Activated CD4-positive, alpha-beta T cell treated with anti-CD3 and anti-CD28 coated beads for 4 hours (primary cell): Measurements from ENCODE around the gene SLC35F4.

ENCODE experiments used
- DNase-seq, 2 donors: peaks; one replicate each; pipeline ENCODE4 v3.0.0-alpha.2; 2020

SLC35F4 gene

DNA sequence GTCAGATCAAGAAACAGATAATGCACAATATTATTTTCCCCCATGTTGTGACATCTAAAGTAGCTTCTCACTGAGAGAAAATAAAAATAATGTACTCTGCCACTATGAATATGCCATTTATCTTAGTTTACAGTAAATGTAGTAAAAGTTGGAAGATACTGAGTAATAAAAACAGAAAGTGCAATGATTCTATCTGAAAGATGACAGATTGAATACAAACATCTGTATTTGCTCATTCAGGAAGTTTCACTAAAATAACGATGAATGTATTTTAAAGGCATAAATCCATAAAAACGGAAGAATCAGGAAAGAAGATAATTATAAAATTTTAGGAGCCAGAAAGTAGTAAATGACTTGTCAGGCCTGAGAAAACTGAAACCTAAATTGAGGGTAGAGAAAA lies 18.2 kb downstream of the SLC35F4 start:
- DNase-seq: no peak

DNA sequence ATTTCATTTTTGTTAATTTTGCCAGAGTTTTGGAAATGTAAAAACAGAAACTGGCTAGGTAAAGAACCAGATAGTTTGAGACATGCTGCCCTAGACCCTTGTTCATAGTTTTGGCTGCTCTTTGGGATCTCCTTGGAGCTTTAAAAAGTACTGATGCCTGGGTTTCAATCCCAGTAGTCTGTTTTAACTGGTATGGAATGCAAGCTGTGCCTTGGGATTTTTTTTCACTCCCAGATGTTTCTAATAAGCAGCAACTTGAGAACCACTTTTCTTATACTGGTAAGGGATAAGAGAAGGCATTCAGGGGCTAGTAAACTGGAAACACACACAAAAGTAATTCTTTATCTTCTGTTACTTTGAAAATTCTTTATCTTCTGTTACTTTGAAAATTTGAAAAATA lies 18.8 kb downstream of the SLC35F4 start:
- no peak for DNase-seq

DNA sequence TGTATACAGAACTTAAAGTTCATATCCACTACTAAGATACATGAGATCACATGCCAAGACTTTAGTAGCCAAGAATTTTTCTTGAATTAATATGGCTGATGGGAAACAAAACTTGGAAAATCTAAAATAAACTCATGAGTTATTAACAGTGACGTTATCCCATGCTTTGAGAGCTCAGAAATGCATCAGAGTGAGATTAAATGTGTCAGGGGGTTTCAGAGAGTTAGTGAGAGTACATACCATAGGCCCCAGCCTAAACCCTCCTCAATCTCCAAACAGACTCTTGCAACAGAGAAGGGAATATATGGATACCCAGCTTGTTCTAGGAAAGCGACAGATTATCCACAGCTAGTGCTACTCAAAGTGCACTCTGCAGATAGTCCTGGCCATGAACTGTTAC lies 19.3 kb downstream of the SLC35F4 start:
- DNase-seq: no peak

DNA sequence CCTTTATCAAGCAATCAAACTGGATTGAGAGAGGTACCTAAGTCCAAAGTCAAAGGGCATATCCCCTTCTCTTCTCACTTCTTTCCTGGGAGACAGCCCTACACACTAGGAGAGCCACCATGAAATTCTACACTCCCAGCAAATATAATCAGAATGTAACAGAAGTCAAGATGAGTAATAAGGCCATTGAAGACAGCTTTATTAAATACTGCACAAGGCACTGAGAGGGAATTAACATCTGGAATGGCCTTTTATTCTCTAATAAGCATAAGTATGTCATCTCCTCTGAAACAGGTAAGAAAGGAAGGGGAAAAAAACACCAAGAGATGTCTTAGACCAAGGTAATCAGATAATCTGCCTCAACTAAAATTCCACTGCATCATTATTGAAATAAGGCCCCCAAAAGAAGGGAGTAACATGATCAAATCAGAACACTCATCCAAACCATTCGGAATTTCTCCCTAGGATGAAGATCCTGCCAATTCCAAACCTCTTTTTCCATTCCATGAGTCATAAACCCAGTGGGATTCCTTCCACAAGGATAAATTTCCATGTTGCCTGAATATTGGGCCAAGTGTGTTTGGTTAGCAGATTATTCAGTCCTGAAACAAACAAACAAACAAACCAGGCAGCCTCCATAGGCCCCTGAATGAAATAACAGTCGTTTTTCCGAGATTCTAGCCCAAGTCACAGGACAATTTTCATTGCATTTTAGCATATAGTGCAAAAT lies 19.9 kb downstream of the SLC35F4 start:
- no peak for DNase-seq

DNA sequence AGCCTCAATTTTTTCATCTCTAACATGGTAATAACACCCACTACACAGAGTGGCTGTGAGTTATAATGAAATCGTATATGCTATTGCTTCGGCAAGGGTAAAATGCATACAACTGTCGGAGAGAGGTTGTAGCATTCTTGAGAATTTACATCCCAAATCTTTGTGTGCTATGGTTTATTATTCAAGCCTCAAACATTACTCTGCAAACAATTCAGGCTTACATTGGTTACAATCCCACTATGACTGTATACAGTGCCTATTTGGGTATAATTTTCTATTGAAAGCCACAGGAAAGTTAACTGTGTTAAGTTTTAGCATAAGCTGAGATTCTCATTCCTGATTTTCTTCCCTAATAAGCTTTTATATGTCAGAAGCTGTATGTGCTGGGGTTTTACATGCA lies 20.6 kb downstream of the SLC35F4 start:
- no peak for DNase-seq

DNA sequence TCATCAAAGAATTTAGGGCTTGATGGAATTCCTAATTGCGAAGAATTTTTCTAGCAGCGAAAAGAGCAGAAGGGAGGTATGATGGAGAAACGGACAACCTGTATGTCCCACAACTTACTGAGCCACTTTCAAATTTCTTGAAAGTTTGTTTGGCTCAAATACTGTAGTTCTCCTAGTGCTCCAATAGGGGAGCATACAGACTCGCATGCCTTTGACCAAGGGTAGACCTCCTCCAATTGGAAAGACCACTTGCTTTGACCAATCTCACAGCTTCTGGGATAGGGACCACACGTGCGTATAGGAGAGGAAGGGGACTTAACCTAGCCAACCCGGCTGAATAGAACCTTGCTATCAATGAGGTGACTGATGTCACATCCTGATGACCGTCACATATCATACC lies 28.6 kb downstream of the SLC35F4 start:
- DNase-seq: no peak

DNA sequence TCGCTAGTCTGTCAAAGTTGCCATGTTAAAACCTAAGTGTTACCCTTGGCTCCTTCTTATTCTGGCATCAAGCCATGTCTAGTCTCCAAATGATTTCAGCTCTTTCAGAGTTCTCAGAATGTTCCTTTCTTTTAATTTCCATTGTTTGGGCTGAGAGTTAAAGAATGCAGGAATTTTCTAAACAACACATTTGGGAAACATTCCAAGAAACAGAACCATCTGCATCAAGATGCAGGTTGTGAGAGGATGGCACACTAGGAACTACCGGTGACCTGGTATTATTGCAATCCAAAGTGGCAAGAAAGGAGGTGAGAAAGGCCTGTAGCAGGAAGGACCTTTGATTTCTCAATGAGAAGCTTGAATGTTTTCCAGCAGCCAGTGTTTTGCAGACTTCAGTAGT lies 30.1 kb downstream of the SLC35F4 start:
- DNase-seq: no peak

DNA sequence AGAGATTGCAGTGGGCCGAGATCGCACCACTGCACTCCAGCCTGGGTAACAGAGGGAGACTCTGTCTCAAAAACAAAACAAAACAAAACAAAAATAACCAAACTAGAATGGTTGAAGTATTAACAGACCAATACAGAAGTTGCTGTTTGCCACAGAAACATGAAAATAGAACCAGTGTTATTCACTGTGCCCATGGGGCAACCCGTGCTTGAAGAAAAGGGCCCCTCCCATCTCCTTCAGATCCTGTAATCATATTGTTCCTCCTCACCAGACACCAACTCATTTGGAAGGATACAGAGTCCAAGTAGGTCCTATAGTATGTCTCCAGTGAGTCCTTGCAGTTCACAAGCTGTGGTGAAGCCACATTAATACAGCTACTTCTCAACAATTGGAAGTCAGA lies 30.9 kb downstream of the SLC35F4 start:
- no peak for DNase-seq

DNA sequence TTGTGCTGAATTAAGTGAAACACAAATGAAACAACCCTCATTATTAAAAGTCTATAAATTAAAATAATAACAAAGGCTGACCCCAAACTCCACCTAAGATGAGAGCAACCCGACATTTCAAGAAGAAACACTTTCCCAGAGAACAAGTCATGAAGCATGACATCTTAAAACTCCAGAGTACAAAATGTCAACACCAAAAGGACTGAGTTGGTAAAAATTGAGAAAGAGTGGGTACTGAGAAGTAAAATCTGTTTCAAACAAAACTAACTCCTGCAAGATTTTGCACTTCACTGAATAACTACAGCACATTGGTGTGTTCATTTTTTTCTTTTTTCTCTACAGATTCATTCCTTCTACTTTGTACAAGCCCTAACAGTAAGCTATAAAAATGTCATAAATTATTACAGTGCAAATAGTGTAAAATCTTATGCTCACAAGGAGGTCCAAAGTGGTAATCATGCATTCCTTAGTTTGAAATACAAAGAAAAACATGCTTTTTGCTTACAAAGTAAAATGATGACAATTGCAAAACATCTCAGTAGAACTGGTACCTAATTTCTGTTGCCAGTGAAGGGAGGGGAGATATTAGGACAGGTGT lies 31.8 kb downstream of the SLC35F4 start:
- no peak for DNase-seq

DNA sequence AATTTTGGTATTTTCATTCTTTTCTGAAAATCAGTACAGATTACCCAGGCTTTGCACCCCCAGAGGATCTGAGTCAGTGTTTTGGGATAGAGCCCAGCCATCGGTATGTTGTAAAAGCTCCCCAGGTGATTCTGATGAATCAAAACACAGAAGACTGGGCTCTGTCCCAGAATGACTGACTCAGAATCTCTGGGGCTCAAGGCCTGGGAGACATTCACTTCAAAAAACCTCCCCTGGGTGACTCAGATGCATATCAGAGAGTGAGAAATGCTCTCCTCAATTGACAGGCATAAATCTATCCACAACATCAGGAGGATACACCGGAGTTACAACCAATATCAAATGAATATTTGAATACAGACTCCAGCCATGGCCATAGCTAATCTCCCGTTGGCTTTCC lies 32.6 kb downstream of the SLC35F4 start:
- DNase-seq: no peak

DNA sequence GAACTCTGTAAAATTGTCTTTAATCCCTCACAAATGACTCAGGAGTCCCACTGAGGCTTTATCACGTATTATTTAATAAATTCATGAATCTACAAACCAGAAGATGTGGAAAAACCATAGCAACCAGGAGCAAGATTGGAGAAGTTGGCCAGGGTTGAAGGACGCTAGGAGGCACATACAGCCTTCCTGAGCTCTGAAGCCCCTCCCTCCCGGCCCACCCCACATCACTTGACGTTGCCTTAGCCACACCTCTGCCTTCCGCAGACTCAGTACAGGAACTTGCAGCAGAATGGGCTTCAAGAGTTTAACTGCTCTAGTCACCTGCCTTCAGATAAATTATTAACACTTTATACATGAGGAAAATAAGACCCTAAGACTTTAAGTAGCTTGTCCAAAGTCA lies 33.9 kb downstream of the SLC35F4 start:
- DNase-seq: no peak

DNA sequence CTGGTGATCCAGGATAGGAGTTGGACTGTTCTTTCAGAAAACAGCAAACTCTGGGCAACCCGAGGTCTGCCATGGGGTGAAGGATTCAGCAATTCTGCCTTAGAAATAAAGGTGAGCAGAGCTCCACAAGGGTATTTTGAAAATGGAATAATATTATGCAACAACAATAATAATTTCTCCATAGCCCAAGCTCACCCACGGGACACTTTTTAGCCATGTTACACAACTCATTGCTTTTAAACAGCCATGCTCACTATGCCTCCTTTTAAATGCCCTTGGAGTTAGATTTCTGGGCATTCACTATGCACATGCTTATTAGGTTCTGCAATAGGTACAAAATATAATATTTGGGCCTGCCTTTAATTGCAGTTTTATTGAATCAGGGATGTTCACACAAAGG lies 37.2 kb downstream of the SLC35F4 start:
- no peak for DNase-seq

DNA sequence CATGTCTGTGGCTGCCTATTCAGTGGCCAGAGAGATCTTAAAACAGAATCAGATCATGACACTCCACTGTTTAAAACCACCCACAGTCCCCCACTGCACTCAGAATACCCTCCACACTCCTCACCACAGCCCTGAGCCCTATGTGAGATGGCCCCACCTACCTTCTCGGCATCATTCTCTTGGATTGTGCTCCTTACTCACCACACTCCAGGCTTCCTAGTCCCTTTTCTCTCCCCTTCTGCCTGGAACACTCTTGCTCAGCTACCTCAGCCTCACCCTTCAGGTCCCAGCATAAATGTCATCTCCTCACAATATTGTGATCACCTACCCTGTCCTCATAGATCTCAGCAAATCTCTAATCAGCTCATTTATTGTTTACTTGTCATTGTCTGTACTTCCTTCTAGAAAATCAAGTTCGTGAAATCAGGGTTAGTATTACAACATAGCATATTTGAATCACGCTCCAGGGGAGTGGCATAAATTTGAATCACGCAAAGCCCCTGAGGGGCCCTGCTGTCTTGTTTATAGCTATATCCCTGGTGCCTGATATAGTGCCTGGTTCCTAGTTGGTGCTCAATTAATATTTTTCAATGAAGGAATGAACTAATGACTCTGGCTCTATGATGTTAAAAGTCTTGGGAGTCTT lies 42.8 kb downstream of the SLC35F4 start:
- no peak for DNase-seq

DNA sequence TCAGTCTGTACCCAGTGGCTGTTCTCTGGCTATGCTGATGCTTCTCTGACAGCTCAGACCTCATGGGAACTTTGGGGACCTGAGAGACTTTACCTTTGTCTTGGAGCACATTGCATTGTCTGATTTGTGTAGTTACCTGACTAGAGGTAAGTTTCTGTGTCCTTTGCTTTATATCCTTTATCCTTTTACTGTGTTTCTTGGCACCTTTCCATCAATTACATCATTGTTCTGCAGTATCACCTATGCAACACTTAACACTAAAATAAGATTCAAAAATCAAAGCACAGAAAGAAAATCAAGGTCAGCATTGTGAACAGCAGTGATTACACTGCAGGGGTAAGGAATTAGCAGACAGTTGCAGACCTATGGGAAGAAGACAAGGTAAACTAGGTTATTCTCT lies 43.8 kb downstream of the SLC35F4 start:
- DNase-seq: no peak

DNA sequence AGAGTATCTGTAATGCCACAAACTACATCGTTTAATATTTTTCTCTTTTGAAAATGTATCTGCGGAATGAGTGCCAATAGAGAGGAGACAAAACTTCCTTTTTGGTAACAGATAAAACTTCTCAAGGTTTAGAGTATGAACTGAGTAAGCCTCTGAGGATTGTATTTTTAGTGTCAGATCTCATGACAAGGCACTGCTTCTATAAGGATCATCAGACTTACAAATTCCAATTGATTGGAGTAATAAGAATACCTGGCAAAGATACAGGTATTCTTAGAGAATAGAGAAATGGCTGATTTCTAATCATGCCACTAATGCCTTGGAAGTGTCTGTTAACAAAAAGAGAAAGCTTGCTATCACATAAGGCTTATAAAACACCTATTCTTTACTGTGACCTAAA lies 45.3 kb downstream of the SLC35F4 start:
- no peak for DNase-seq

DNA sequence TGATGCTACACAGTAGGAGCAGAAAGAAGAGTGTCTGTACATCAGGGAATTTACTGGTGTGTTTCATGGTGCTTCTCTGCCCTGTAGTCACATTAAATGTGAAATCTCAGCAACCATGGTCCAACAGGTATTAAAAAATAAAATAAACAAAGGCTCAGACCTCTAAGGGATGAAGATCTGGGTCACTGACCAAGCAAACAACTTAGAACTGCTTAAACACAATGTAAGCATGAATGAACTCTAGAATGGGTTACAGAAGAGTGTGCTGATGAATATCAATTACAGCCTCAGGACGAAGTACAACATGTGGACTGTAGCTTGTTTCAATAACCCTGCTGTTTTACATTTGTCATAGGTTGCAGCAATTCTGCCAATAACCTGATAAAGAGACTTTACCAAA lies 47.4 kb downstream of the SLC35F4 start:
- no peak for DNase-seq

DNA sequence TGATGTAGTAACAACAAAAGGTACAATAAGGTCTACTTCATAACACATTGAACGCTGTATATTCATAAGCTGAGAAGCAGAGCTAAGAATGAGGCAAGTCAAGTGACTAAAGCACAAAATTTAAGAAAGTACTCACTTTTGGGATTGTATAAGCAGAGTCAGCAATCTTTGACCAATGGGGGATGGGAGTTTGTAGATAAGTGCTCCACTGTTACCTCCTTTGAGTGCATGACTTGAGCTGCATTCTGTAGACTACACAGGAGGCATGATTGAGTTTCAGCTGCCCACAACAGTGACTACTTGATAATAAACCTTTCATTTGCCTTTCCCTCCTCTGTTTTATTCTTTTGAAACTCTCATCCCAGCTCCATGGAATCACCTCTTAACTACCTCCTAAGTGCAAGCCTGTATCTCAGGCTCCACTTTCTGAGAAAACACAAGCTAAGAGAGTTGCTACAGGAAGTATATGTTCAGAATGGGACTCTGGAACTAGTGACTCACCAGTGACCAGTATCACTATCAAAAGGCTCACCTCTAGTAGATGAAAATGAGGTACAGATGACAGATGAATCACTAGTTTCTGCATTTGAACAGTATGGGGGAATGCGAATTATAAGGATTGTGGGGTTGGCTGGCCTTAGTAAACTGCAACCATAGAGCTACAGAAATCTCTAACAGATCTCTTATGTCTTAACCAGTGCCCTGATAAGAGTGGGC lies 49.2 kb downstream of the SLC35F4 start:
- no peak for DNase-seq

DNA sequence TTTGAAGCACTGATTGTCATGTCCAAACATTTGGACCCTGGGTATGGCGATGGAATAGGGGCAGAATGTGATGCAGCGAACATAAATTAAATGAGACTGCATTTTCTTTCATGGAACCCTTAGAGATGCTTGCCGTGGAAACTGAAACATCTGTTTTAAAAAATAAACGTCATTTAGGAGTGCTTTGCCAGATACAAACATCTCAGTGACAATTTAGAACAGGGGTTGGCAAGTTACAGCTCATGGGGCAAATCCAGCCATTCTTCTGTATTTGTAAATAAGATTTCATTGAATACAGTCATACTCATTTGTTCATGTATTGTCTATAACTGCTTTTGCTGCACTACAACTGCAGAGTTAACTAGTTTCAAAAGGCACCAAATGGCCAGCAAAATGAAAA lies 51.2 kb downstream of the SLC35F4 start:
- no peak for DNase-seq

DNA sequence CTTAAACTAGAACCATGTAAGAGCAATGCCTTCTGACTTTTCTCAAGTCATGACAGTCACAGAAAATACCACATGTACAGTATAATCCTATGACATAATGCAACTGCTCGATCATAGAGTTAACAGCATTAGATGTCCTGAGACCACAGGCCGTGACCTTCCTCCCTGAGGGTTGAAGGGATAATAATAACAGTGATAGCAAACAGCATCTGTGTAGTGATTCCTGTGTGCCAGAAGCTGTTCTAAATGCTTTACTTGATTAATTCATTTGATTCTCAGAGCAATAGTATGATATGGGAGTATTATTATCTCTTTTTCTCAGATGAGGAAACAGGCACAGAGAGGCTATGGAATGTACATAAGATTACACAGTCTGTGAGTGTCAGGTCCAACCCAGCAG lies 53.2 kb downstream of the SLC35F4 start:
- no peak for DNase-seq

DNA sequence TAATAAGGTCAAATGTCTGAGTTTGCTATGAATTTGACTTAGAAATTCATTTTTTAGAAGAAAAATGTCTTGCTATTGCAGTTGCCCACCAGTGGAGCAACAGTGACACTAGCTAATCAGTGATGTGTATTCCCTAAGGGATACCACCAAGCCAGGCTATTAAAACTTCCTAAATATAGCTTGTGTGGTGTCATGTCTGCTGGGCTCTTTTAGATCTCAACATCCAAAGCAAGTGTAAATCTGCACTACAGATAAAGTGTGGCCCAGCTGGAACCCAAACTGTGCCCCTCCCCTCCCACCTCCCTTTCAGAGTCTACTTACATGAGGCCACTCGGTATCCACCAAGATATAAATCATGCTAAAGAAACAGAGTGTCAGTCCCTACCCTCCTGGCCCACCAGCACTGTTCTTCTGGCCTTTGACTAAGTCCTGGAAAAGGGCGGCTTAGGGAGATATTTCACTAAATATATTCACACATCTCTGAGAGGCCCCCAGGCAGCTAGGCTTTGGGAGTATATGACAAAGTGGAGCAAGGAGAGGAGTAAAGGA lies 53.8 kb downstream of the SLC35F4 start:
- DNase-seq: no peak

DNA sequence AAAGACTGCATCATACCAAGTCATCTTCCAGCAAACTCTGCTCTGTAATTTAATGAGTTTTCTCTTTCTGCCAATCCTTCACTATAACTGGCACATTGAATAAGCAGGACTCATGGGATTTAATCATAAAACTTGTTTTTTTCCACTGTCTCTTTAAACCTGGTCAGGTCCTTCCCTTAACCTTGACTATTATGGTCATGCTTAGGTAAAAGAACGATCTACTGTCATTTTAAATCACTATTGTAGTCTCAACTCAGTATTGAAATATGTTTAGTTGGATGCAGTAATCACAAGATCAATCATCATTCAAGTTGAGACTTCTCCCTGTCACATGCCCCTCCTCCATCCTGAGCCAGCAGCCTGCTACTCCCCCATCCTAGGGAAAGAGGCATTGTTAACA lies 56.1 kb downstream of the SLC35F4 start:
- no peak for DNase-seq

DNA sequence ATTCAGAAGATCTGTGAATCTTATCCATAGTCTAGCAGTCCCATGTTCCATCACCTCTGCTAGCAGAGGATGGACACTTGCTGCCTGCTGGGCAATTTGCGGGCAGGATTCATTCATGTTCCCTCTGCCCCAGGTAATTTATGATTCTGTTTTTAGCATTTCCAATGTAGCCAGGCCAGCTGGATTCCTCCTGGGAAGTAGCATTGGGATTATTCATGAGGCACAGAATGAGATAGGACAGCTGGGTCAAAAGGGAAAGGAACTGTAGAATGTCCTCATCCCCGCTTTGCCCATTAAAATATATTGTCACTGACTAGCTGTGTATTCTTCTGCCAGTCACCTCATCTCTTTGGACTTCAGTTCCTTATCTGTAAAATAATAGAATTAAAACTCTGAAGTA lies 68.7 kb downstream of the SLC35F4 start:
- DNase-seq: no peak

DNA sequence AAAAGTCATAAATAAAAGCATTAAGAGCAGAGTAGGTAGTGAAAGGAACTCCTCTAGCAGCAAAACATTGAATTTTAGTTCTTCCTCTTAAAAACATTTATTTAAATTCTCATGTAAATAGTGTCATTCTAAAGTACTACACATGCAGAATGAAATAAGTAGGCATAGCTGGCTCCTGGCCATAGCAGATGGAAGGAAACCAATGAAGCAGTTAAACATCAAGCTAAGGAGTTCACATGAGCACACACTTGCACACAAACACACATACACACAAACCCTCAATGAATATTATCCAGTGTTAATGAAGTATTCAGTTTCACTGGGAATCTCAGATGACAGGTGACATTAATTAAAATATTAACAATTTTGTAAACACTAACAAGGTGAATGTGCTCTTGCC lies 69.3 kb downstream of the SLC35F4 start:
- no peak for DNase-seq

DNA sequence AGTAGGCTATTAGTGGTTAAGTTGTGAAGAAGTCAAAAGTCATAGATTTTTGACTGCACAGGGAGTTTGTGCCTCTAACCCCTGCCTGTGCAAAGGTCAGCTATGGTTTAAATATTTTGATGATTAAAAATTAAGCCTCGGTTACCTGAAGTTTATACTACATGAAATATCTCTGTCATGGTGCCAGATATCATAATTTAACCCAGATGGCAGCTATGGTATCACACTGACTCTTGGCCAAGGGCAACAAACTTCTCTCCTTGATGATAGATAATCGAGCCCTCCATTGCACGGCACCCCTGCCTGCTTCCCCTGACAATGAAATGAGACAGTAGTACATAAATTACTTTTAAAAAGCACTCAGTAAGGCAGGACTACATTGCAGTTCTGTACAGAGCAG lies 80.8 kb downstream of the SLC35F4 start:
- DNase-seq: no peak
